Measurements from ENCODE around the gene CAPN14.

CAPN14 gene

DNA sequence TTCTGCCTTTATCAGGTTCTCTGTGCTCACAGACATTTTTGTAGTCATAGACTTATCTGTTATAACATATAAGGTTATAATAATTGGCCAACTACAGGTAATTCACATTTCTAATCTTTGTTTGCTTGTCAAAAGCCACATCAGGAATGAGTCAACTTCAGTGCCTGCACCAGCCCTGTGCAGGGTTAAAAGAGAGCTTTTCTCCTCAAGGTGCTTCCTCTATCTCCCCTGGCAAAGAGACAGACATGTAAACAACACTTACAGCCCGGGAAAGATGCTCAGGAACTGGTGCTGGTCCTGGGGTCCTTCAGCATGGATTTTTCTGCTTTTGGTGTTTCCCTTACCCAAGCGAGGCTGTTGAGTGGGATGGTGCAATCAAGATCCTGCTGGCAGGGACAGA lies 9.0 kb upstream of the CAPN14 start:
- DNase-seq (ENCODE audit: low read depth, low spot score): no peak

DNA sequence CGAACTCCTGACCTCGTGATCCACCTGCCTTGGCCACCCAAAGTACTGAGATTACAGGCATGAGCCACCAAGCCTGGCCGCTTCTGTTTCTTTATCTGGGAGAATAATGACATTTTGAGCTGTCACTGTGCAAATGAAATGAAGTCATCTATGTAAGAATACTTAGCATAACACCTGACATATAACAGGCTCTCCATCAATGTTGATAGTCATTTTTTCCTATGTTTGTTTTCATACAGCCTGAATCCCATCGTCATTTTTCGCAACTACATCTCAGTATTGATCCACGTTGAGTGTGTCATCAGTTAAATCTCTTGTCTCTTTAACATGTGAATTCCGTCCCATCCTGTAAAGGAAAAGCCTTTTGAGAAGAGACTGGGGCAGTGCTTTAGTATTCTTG lies 6.4 kb upstream of the CAPN14 start:
- no peak for DNase-seq (ENCODE audit: low read depth, low spot score)

DNA sequence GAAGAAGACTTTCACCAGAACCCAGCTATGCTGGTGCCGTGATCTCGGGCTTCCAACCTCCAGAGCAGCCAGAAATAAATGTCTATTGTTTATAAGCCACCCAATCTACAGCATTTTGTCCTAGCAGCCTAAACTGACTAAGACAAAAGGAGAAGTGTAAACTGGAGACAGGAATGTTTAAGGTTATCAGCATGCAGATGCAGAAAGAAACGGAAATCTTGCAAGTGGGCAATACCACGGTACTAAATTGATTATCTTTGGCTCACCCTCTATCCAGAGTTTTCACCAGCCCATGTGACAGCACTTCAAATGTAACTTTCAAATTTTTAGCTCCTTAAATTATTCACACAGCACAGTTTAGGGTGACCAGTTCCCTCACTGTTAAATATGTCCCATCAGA lies 5.7 kb upstream of the CAPN14 start:
- DNase-seq (ENCODE audit: low read depth, low spot score): no peak

DNA sequence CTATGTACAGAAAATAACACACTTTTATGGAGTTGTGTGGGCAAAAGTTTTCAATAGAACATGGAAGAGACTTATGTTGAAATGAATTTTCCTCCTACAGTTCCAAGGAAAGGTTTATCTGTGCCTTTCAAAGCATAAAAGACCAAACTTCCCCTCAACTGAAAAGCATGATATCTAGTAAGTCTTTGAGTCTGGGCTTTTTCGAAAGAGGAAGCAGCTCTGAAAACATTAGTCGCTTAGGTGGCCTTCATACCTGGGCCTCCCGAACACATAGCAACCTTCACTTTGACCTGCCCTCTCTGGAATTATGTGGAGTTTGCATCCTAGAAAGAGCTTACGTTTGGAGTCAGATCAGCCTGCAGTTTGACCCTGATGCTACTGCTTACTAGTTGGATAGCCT lies 4.8 kb upstream of the CAPN14 start:
- no peak for DNase-seq (ENCODE audit: low read depth, low spot score)

DNA sequence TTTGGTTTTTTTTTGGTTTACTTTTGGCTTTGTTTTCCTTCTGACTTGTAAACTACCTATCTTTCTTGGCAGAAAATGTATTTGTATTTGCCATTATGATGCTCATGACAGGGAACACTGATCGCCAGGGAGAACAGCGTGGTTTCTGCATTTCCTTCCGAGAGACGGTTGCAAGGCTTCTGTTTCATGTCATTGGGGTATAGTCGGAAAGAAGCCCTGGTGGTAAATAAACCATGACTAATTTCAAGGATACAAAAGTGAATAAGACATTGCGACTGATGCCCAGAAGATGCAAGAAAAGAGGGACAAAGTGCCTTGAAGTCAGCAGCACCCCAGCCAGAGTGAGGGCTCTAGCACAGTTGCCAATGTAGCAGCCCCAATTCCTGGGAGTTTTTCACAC lies 4.2 kb upstream of the CAPN14 start:
- DNase-seq (ENCODE audit: low read depth, low spot score): no peak

DNA sequence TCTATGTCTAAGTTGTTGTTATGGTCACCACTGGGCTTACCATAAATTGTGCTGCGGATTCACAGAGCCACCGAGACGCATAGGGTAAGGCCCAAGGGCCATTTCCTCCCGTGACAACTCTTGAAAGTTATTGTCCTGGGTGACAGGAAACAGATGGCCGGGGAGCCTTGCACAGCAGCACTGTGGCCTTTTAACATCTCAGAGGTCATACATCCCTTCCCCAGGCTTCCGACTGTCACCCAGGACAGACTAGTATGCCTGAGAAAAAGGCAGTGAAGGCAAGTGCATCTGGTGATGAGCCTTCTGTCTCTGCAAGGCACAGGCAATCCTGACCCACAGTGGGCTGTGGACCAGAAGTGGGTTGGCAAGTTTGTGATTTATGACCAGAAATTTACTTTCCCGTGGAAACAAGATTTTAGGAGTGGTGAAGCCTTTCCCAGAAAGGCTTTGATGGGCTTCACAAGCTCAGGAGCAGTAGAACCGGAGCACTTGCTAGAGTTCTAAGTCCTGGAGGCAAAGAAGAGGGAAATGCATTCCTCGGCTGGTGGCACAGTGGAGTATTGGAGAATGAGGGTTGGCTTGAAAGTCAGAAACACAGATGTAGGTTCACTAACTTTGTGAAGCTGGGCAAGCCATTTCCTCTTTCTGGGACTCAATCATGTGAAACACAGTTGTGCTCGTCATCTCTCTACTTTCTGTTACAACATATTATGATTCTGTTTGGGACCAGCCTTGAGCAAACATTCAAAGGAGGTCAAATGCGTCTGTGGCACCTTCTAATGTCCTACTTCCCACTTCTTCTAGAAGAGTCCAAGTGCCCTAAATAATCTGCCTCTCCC lies 2.0 kb upstream of the CAPN14 start:
- DNase-seq (ENCODE audit: low read depth, low spot score): no peak

DNA sequence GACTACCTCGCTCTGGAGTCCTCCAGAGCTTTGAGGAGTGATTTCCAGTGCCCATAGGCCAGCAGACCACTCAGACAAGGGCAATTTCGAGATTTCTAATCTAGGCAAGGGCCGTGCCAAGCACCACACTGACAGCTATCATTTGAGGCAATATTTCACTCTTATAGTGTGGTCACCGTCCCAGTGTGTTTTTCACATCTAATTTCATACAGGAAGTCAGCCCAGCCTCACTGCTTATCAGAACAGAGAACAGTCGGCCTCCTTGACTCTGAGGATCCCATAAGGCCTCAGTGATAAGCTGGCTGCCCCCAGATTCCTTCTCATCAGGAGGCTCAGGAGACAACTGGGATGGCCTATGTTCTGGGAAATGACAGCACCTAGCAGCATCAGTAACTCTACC lies 581 bp downstream of the CAPN14 start:
- DNase-seq (ENCODE audit: low read depth, low spot score): no peak

DNA sequence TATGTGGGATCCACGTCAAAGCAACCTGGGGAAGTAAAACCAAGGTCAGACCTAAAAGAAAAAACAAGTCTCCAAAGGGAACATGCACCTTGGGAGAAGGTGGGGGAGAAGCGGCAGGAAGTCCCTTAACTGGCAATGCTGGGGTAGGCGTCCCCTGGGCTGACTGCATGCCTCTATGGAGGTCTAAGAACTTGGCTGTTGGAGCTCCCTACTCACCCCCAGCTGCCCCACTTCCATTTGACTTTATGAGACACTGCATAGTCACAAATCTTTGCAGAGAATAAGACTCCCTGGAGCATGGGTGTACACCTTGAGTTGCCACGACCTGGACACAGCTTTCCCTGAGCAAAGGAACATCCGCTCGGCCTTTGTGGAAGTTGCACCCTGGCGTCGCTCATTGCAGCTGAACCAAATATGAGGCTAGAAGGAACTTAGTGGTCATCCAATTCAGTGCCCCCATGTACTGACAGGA lies 2.8 kb downstream of the CAPN14 start:
- no peak for DNase-seq (ENCODE audit: low read depth, low spot score)

DNA sequence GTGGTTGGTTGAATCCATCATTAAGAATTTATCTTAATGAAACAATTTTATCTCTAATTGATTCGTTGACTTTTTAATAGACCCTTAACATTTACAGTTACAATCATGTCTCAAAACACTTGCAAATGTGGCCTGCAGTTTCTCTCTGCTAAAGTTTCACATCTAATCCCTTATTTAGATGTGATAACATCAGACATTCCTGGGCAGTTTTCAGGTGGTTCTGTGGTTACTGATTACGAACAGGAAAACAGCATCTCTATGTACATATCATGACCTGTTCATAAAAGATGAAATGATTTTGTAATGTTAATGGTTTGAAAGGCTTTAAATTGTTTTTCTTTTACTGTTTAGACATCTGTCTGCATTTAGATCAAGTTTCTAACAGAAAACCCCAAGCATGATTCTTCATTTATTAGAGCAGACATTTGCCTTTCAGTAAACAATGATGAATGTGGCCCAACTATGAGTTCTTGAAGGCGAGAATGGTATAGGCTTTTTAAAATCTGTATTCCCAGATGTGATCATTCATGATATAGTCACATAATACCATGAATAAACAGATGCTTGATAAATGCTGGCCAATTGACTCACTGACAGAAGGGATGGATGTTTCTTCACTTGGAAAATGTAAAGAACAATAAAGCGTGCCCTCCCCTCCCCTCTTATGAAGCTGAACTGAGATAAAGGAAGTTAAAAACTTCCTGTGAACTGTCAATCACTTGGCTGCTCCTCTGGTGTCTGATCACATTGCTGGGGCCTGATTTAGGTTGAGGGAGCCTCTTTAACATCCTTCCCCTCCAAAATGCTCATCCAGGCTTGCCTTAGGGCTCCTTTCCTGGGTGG lies 3.5 kb downstream of the CAPN14 start:
- DNase-seq (ENCODE audit: low read depth, low spot score): no peak

DNA sequence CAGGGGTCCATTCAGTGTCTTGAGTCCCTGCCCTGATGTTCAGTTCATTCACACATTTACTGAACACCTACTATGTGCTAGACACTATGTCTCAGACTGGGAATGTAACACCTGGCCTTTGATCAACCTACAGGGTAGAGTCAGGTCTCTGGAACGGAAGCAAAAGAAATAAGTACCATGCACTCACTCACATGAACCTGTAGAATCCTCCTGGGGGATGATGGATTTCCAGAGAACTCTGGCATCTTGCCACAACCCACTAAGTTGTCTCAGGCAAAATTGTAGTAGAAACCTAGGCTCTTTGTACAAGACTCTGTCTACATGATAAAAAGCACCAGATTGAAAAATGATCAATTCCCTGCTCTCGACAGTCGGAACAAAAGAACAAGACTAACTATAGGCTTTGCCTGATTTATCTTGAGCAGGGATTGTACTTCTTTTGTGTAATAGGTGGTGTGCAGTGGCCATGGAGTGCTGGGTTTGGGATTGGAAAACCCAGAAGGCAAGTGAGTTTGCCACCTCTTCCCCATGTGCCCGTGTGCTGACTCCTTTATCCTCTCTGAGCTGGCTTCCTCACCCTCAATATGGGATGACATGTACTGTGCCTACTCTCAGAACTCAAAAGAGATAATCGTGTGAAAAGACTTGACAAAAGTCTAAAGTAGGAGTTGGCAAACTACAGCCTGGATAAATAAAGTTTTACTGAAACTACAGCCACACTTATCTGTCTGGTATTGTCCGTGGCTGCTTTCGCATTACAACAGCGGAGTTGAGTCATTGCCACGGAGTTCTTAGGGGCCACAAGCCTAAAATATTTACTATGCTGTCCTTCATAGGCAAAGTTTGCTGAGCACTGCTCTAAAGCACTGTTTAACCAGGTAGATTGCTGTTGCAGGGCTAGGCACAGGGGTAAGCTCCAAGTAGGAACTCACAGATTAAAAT lies 4.4 kb downstream of the CAPN14 start:
- no peak for DNase-seq (ENCODE audit: low read depth, low spot score)

DNA sequence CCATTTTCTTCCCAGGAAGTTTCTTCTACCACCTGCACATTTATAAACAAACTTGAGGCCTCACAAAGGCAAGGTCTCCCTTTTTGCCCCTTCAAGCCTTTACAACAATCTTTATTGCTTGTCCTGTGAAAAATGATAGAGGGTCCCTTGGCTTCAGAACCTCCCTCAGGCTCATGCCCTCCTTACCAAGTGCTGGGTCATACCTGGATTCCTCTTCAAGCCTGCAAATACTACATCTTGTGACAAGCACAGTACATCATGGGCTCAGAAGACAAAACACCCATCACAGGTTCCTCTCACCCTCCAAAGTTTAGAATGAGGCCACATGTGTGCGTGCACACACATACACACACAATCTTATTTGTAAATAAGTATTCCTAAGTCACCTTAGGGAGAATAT lies 9.1 kb downstream of the CAPN14 start:
- DNase-seq (ENCODE audit: low read depth, low spot score): no peak

DNA sequence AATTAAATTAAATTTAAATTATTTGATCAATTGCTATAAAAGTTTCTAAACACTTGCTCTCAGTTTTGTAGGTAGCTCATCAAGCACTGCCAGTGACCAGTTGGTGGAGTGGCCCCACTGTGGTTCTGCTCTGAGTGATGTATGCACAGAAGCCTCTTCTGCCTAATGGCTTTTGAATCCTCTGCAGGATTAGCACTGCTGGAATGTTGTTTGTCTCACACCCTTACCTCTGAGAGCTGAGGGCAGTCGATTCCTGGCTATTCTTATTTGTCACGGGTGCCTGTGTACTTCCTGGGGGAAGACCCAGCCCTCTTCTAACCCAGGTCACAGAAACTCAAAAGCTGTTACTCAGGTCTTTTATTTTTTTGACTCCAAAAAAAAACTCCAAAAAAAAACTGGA lies 9.5 kb downstream of the CAPN14 start:
- no peak for DNase-seq (ENCODE audit: low read depth, low spot score)

DNA sequence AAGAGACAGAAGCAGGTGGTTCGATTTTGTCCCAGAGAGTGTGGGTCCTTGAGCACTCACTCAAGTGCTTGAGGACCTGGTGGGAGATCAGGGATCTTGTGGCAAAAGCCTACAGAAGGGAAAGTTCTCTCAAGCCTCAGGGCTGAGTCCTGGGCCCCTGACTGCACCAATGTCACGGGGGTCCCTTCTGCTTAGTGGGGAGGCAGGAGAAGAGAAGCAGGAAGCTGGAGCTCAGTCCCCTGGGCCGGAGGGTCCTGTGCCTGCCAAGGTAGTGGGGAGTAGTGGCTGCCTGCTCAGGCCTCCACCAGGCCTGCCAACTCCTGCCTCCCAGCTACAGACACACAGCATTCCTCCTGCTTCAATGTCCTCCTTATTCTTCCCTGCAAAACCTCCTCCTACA lies 11.7 kb downstream of the CAPN14 start:
- DNase-seq (ENCODE audit: low read depth, low spot score): no peak

DNA sequence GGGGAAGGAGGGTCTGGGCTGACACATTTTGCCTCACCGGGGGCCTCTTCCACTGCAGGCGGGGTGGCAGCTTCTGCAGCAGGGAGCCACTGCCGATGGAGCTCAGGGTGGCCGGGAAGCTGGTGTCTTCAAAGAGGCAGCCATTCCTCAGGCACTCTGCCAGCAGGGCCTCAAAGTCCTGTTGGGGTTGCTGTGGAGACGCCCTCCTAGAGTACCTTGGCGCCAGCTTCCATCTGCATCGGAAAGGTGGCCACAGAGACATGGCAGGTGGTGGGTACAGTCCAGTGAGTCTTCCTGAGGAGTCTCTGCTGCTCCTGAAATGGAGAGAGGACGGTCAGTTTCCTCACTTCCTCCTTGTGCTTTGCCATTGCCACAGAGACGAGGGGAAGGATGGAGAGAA lies 12.1 kb downstream of the CAPN14 start:
- no peak for DNase-seq (ENCODE audit: low read depth, low spot score)

DNA sequence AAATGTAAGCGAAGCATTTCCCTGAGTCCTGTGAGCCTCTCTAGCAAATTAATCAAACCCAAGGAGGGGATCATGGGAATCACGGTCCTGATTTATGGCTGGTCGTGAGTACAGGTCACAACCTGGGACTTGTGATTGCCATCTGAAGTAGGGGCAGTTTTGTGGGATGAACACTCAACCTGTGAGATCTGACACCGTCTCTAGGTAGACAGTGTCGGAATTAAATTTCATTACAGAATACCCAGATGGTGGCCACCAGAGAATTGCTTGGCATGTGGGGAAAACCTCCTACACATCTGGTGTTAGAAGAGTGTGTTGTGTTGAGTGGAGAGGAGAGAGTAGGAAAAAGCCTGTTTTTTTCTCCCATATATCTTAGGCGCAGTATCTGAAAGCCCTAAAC lies 12.5 kb downstream of the CAPN14 start:
- DNase-seq (ENCODE audit: low read depth, low spot score): no peak

DNA sequence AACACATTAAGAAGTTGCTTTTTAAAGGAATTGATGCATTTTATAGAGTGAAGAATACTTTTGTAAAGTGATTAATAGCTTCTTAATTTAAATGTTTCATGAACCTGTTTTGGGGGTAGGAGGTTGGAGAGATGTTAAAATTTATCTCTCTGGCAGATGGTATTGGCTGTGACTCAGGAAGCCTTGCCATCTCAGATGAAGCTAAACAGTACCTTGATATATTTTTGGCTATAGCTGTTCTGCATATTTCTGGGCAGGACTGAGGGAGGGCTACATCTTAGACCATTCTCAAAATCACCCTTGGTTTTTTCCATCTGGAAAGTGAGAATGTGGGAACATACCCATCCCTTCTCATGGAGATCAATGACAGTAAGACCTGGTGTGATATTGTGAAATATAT lies 13.4 kb downstream of the CAPN14 start:
- no peak for DNase-seq (ENCODE audit: low read depth, low spot score)

DNA sequence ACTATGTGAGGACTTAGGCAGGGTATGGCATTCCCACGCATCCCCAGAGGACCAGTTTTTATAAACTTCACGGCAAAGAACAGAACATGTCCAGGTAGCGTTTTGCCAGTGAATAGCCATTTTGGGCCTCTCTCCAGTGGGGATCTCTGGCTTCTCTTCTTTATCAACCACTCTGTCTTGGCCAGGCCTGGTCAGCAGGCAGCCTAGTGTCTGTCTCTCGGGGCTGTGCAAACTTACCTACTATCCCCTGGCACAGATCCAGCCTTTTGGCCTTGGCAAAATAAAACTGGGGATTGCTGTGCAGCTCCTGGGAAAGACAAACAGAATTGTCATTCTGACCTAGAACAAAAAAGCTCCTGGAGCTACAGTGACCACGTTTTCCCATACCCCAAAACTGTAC lies 14.5 kb downstream of the CAPN14 start:
- no peak for DNase-seq (ENCODE audit: low read depth, low spot score)

DNA sequence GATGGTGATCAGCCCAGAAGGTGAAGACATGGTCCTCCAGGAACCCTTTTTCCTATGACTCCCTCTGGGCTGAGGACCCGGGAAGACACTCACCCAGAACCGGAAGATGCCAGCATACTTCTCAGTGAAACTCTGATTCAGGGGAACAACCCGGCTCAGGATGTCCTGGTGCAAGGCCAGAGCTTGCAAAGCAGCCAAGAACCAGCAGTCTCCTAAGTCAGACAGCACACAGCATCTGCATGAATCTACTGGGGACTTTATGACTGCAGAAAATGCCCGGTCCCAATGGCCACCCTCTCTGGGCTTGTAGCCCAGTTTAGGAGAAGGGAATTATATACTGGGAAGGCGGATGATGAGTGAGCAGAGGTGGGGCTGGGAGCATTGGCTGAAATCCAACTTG lies 15.3 kb downstream of the CAPN14 start:
- DNase-seq (ENCODE audit: low read depth, low spot score): no peak

DNA sequence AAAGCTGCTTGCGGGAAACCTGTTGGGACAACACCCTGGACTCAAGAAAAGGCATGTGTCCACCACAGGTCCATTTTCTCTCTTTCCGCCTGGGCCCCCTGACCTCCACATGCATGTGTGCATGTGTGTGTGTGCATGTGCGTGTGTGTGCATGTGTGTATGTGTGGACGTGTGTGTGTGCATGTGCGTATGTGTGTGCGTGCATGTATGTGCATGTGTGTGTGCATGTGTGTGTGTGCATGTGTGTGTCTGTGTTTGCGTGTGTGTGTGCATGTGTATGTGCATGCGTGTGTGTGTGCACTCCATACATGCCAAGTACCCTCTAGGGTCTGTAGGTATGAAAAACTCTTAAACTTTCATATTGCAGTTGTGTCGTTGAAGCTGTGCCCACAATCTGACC lies 16.3 kb downstream of the CAPN14 start:
- no peak for DNase-seq (ENCODE audit: low read depth, low spot score)

DNA sequence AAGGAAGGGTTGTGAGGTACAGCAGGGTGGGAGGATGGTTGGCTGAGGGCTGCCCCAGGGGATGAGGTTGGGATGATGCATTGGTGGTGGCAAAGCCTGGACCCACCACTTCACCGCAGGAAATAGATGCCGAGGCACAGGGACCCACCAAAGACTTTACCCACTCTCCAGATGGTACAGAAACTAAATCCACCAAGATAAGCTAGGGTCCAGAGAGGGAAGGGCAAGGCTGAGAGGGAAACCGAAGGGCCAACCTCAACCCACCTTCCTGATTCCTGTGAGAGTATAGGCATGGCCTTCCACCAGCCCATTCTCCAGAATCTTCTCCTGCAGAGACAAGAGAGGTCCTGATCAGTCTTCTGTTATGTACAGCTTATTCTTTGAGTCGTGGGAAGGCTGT lies 18.1 kb downstream of the CAPN14 start:
- no peak for DNase-seq (ENCODE audit: low read depth, low spot score)

DNA sequence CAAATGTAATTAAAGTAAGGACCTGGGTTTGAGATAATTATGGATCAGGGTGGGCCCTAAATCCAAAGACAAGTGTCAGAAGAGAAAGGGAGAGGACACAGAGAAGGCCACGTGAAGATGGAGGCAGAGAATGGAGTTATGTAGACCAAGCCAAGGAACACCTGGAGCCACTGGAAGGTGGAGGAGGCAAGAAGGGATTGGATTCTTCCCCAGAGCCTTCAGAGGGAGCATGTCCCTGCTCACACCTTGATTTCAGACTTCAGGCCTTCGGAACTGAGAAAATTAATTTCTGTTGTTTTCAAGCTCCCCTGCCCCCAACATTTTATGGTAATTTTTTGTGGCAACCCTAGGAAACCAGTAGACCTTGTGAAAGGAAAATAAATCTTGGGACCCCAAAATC lies 19.6 kb downstream of the CAPN14 start:
- no peak for DNase-seq (ENCODE audit: low read depth, low spot score)

DNA sequence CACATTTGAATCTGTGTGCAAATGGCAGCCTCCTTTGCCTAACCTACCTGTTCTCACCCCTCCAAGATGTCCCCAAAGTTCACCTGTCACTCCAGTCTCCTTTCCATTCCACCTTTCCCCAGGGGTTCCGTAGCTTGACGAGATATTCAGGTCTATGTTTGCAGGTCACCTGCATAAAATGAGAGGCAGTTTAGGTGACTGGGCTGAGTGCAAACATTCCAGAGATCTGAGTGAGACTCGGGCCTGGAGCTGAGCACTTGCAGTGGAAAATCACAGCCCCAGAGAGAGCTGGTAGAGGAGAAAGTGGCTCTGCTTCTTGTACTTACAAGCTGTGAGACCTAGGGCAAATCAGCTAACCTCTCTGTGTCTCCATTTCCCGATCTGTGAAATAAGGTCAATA lies 20.1 kb downstream of the CAPN14 start:
- DNase-seq (ENCODE audit: low read depth, low spot score): no peak
